ENCODE data around the gene MKLN1.

- no peak for TF ChIP-seq CTCF (IDR thresholded peaks at IDR 0.05; ENCODE audit: insufficient read depth, low read length, poor library complexity, severe bottlenecking)
- TF ChIP-seq EZH2phosphoT487 (conservative IDR thresholded peaks at IDR 0.05; ENCODE audit: low read length), result no peak
Observed at GRCh38 chr7:131391145-131391544, 63.5 kb downstream of the MKLN1 start.

Data from SU-DHL-6 (cell line).